Smooth muscle cell (in vitro differentiated cells): ENCODE results near the gene NFIA. TPM values are rescaled to one million over a fixed set of nuclear protein-coding genes. Genes with fewer than 3 reads are reported as not detected.

ENCODE experiments used
- DNase-seq: peaks from one replicate; lab custom pipeline; 2025; ENCODE audit not compliant: unreplicated experiment; lab: John Stamatoyannopoulos, UW
- H2AFZ ChIP-seq: fragments of 200-600 bp; sonication (generic); 2 replicates; pipeline ENCODE4 v1.6.0; 2016; ENCODE audit warnings: antibody characterized with exemption, low read depth, mild to moderate bottlenecking
- H3F3A ChIP-seq: fragments of 200-600 bp; sonication (generic); 2 replicates; pipeline ENCODE4 v1.6.0; 2017; ENCODE audit warnings: antibody characterized with exemption, low read depth
- H3K27ac ChIP-seq: fragments of 200-600 bp; sonication (generic); 2 replicates; pipeline ENCODE4 v1.5.1; 2016; ENCODE audit warnings: low read depth, mild to moderate bottlenecking
- H3K27me3 ChIP-seq: fragments of 200-600 bp; sonication (generic); 2 replicates; pipeline ENCODE4 v1.6.1; 2016; ENCODE audit warnings: low read depth, mild to moderate bottlenecking
- H3K36me3 ChIP-seq: fragments of 200-600 bp; sonication (generic); 2 replicates; pipeline ENCODE4 v1.5.1; 2016; ENCODE audit warnings: low read depth
- H3K4me1 ChIP-seq: fragments of 200-600 bp; sonication (generic); 2 replicates; pipeline ENCODE4 v1.5.1; 2016; ENCODE audit warnings: low read depth
- H3K4me2 ChIP-seq: fragments of 200-600 bp; sonication (generic); 2 replicates; pipeline ENCODE4 v1.6.0; 2016; ENCODE audit warnings: mild to moderate bottlenecking
- H3K4me3 ChIP-seq: fragments of 200-600 bp; sonication (generic); 2 replicates; pipeline ENCODE4 v1.5.1; 2016; ENCODE audit warnings: mild to moderate bottlenecking
- H3K79me2 ChIP-seq: fragments of 200-600 bp; sonication (generic); 2 replicates; pipeline ENCODE4 v1.6.0; 2016; ENCODE audit warnings: low read depth, mild to moderate bottlenecking
- H3K9ac ChIP-seq: fragments of 200-600 bp; sonication (generic); 2 replicates; pipeline ENCODE4 v1.6.0; 2016; ENCODE audit warnings: low read depth
- H3K9me3 ChIP-seq: fragments of 200-600 bp; sonication (generic); replicated peaks from 2 replicates; pipeline ENCODE4 v1.5.1; 2016; ENCODE audit warnings: low read depth
- H4K20me1 ChIP-seq: fragments of 200-600 bp; sonication (generic); 2 replicates; pipeline ENCODE4 v1.6.0; 2016; ENCODE audit warnings: low read depth
- CTCF ChIP-seq: fragments of 200-600 bp; sonication (generic); IDR thresholded peaks from 2 replicates; pipeline ENCODE4 v1.5.1; 2017; ENCODE audit warnings: borderline replicate concordance, mild to moderate bottlenecking, antibody characterized with exemption; ENCODE audit not compliant: insufficient read depth, poor library complexity, severe bottlenecking
- WGBS: methylation state at CpG from one replicate; pipeline ENCODE4 v1.1.7; 2016; ENCODE audit warnings: low lambda C conversion rate; 5-methylcytosine and 5-hydroxymethylcytosine counted together
- polyA plus RNA-seq: library from polyadenylated mRNA; unstranded; fragments of >200 nt; fragmentation: Nextera tagmentation; extraction: Ambion mirVana; gene quantifications from 2 replicates; pipeline ENCODE4 v1.2.1, GENCODE V29; 2016
- total RNA-seq: library from RNA; depleted of rRNA; stranded (reverse); fragments of >200 nt; gene quantifications from 2 replicates; pipeline ENCODE4 v1.2.3, GENCODE V29; 2014

The NFIA gene
- total and polyA plus RNA-seq, 2 experiments from 2014 or later = 5.0 to 6.2 TPM

GRCh38 chr1:61426254-61426653 is 343.9 kb downstream of the NFIA start:
- H3K4me1 ChIP-seq = no peaks in the 10 kb centered on the region
- H3F3A ChIP-seq = no peaks in the 10 kb centered on the region
- H4K20me1 ChIP-seq = no peaks in the 10 kb centered on the region
- no peak overlapping the region for H2AFZ ChIP-seq
- no peak for TF ChIP-seq CTCF
- H3K4me3 ChIP-seq = no peak overlapping the region
- WGBS = 83% methylated on average over 12 of the region's 12 CpGs
- H3K79me2 ChIP-seq = no peaks in the 10 kb centered on the region
- DNase-seq = no peak
- H3K4me2 ChIP-seq = no peak overlapping the region
- no peaks in the 10 kb centered on the region for H3K9me3 ChIP-seq
- no peaks in the 10 kb centered on the region for H3K36me3 ChIP-seq
- no peak overlapping the region for H3K27ac ChIP-seq
- no peak overlapping the region for H3K9ac ChIP-seq
- no peaks in the 10 kb centered on the region for H3K27me3 ChIP-seq

DNA sequence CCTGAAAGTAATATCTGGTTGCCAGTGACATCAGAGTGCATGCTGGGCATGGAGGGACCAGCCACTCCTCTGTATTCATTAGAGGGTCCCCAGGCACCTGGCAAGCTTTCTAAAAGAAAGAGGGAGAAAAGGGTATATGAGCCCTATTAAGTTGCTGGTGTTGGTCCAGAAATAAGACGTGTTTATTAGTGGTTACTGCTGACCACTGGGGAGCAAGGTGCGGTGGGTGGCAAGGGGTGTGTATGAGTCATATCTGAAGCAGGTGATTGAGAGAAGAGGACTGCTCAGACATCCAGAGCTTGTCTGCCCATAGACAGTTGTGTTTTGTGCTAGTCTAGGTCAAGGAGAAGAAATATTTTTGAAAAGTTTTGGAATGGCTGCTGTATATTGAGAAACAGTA is 344.5 kb downstream of the NFIA start:
- no peak overlapping the region for H3K4me2 ChIP-seq
- DNase-seq = no peak
- no peaks in the 10 kb centered on the region for H3K27me3 ChIP-seq
- no peak overlapping the region for H2AFZ ChIP-seq
- no peaks in the 10 kb centered on the region for H3F3A ChIP-seq
- no peak for TF ChIP-seq CTCF
- WGBS = 77% methylated on average over 2 of the region's 2 CpGs
- no peak overlapping the region for H3K9ac ChIP-seq
- no peaks in the 10 kb centered on the region for H3K36me3 ChIP-seq
- H3K4me3 ChIP-seq = no peak overlapping the region
- no peaks in the 10 kb centered on the region for H3K9me3 ChIP-seq
- H4K20me1 ChIP-seq = no peaks in the 10 kb centered on the region
- H3K4me1 ChIP-seq = no peaks in the 10 kb centered on the region
- H3K79me2 ChIP-seq = no peaks in the 10 kb centered on the region
- no peak overlapping the region for H3K27ac ChIP-seq

DNA sequence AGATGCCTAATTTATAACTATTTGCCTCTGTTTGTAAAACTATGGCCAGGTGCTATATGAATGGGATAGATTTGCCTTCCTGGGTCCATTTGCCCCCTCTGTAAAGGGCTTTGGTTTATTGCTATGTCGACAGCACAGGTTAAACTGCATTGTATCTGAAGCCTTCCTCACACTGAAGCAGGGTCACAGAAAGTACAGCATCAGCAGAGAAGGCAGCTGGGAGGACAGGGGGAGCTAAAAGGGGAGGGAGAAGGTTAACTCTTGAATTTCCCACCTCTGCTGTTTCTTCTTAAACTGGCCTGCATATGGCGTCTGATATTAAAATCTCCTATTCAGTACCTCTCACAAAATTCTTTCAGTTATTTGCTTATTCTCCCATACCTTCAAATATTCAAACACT is 345.1 kb downstream of the NFIA start:
- no peaks in the 10 kb centered on the region for H3K27me3 ChIP-seq
- H2AFZ ChIP-seq = no peak overlapping the region
- H4K20me1 ChIP-seq = no peaks in the 10 kb centered on the region
- no peak overlapping the region for H3K27ac ChIP-seq
- H3K79me2 ChIP-seq = no peaks in the 10 kb centered on the region
- no peaks in the 10 kb centered on the region for H3K4me1 ChIP-seq
- H3K36me3 ChIP-seq = no peaks in the 10 kb centered on the region
- H3K4me3 ChIP-seq = no peak overlapping the region
- H3K9ac ChIP-seq = no peak overlapping the region
- no peaks in the 10 kb centered on the region for H3K9me3 ChIP-seq
- no peak for TF ChIP-seq CTCF
- 94% methylated on average over 2 of the region's 2 CpGs for WGBS
- no peaks in the 10 kb centered on the region for H3F3A ChIP-seq
- no peak overlapping the region for H3K4me2 ChIP-seq
- no peak for DNase-seq

GRCh38 chr1:61428146-61428545 is 345.8 kb downstream of the NFIA start:
- Histone ChIP-seq H3K36me3 (no peaks in the 10 kb centered on the region), H3K4me3 (no peak overlapping the region), H4K20me1 (no peaks in the 10 kb centered on the region), H3K4me1 (no peaks in the 10 kb centered on the region), H2AFZ (no peak overlapping the region), H3F3A (no peaks in the 10 kb centered on the region), H3K27me3 (no peaks in the 10 kb centered on the region), H3K79me2 (no peaks in the 10 kb centered on the region), H3K27ac (no peak overlapping the region), H3K4me2 (no peak overlapping the region), H3K9me3 (no peaks in the 10 kb centered on the region), H3K9ac (no peak overlapping the region)
- 82% methylated on average over 2 of the region's 2 CpGs for WGBS
- DNase-seq = no peak
- TF ChIP-seq CTCF = no peak
